WTC11 (cell line): Measurements from ENCODE around the gene AXDND1. TPM values are rescaled to one million over a fixed set of nuclear protein-coding genes. Genes with fewer than 3 reads are reported as not detected.

ENCODE experiments used
- ATF2 ChIP-seq: sonication (generic); formaldehyde crosslinking; IDR thresholded peaks from 2 replicates; pipeline ENCODE4 v1.8.1; 2022; ENCODE audit warnings: low read depth, missing genetic modification reagents, borderline replicate concordance
- CDX4 ChIP-seq: fragments of 250-450 bp; sonication (Bioruptor Pico); IDR thresholded peaks from 2 replicates; pipeline ENCODE4 v1.9.0; 2021; ENCODE audit warnings: moderate library complexity, mild to moderate bottlenecking, inconsistent platforms, borderline replicate concordance
- ELF4 ChIP-seq: sonication (generic); formaldehyde crosslinking; IDR thresholded peaks from 2 replicates; pipeline ENCODE4 v1.8.1; 2022; ENCODE audit warnings: low read depth, mild to moderate bottlenecking, moderate library complexity, missing genetic modification reagents
- MLX ChIP-seq: sonication (generic); formaldehyde crosslinking; IDR thresholded peaks from 2 replicates; pipeline ENCODE4 v1.8.1; 2023; ENCODE audit warnings: mild to moderate bottlenecking, missing genetic modification reagents, moderate library complexity
- NFATC4 ChIP-seq: fragments of 250-450 bp; sonication (Bioruptor Pico); IDR thresholded peaks from 2 replicates; pipeline ENCODE4 v1.9.0; 2021; ENCODE audit warnings: mild to moderate bottlenecking
- PRDM15 ChIP-seq: sonication (generic); formaldehyde crosslinking; IDR thresholded peaks from 2 replicates; pipeline ENCODE4 v1.8.0; 2022; ENCODE audit warnings: missing genetic modification reagents
- PRRX2 ChIP-seq: fragments of 250-450 bp; sonication (Bioruptor Pico); IDR thresholded peaks from 2 replicates; pipeline ENCODE4 v1.8.0; 2021; ENCODE audit warnings: mild to moderate bottlenecking
- SMAD3 ChIP-seq: sonication (generic); formaldehyde crosslinking; IDR thresholded peaks from 2 replicates; pipeline ENCODE4 v1.8.0; 2022; ENCODE audit warnings: missing genetic modification reagents, mild to moderate bottlenecking, borderline replicate concordance
- SMAD4 ChIP-seq: sonication (generic); formaldehyde crosslinking; IDR thresholded peaks from 2 replicates; pipeline ENCODE4 v1.8.0; 2022; ENCODE audit warnings: mild to moderate bottlenecking, missing genetic modification reagents
- SOX15 ChIP-seq: fragments of 250-450 bp; sonication (Bioruptor Pico); IDR thresholded peaks from 2 replicates; pipeline ENCODE4 v1.9.0; 2021; ENCODE audit warnings: mild to moderate bottlenecking
- ZNF138 ChIP-seq: sonication (generic); formaldehyde crosslinking; conservative IDR thresholded peaks from 2 replicates; pipeline ENCODE4 v1.8.1; 2022; ENCODE audit warnings: mild to moderate bottlenecking, moderate library complexity, missing genetic modification reagents
- ZNF263 ChIP-seq: sonication (generic); formaldehyde crosslinking; IDR thresholded peaks from 2 replicates; pipeline ENCODE4 v1.8.1; 2022; ENCODE audit warnings: low read depth, mild to moderate bottlenecking, moderate library complexity, missing genetic modification reagents
- ZNF671 ChIP-seq: fragments of 250-450 bp; sonication (Bioruptor Pico); IDR thresholded peaks from 2 replicates; pipeline ENCODE4 v1.8.0; 2021; ENCODE audit warnings: mild to moderate bottlenecking
- total RNA-seq: library from RNA; stranded (reverse); gene quantifications from 3 replicates; pipeline ENCODE4 v1.2.3, GENCODE V29; 2021
- TF ChIP-seq, protein P1 (sequence below): fragments of 250-450 bp; sonication (Bioruptor Pico); IDR thresholded peaks from 2 replicates; pipeline ENCODE4 v1.8.0; 2021; ENCODE audit warnings: mild to moderate bottlenecking
- TF ChIP-seq, protein P2 (sequence below): sonication (generic); formaldehyde crosslinking; IDR thresholded peaks from 2 replicates; pipeline ENCODE4 v1.8.0; 2023; ENCODE audit warnings: missing genetic modification reagents
- TF ChIP-seq, protein P3 (sequence below): sonication (generic); formaldehyde crosslinking; conservative IDR thresholded peaks from 2 replicates; pipeline ENCODE4 v1.8.1; 2023; ENCODE audit warnings: mild to moderate bottlenecking, low read depth, missing genetic modification reagents, moderate library complexity
- TF ChIP-seq, protein P4 (sequence below): sonication (generic); formaldehyde crosslinking; conservative IDR thresholded peaks from 2 replicates; pipeline ENCODE4 v1.8.1; 2022; ENCODE audit warnings: mild to moderate bottlenecking, missing genetic modification reagents
- TF ChIP-seq, protein P5 (sequence below): fragments of 250-450 bp; sonication (Bioruptor Pico); IDR thresholded peaks from 2 replicates; pipeline ENCODE4 v1.9.0; 2021; ENCODE audit warnings: mild to moderate bottlenecking, borderline replicate concordance

AXDND1 gene
- total RNA-seq, 1 experiment from 2014 or later: not detected

GRCh38 chr1:179586107-179586823, 220.5 kb downstream of the AXDND1 start (continued):
- TF ChIP-seq ELF4 (CRISPR knock-in tag): no peak
- no peak for TF ChIP-seq ATF2 (CRISPR knock-in tag)
- TF ChIP-seq, protein P1, sequence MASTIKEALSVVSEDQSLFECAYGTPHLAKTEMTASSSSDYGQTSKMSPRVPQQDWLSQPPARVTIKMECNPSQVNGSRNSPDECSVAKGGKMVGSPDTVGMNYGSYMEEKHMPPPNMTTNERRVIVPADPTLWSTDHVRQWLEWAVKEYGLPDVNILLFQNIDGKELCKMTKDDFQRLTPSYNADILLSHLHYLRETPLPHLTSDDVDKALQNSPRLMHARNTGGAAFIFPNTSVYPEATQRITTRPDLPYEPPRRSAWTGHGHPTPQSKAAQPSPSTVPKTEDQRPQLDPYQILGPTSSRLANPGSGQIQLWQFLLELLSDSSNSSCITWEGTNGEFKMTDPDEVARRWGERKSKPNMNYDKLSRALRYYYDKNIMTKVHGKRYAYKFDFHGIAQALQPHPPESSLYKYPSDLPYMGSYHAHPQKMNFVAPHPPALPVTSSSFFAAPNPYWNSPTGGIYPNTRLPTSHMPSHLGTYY (CRISPR knock-in tag): no peak
- TF ChIP-seq ZNF263 (CRISPR knock-in tag): no peak
- TF ChIP-seq, protein P2, sequence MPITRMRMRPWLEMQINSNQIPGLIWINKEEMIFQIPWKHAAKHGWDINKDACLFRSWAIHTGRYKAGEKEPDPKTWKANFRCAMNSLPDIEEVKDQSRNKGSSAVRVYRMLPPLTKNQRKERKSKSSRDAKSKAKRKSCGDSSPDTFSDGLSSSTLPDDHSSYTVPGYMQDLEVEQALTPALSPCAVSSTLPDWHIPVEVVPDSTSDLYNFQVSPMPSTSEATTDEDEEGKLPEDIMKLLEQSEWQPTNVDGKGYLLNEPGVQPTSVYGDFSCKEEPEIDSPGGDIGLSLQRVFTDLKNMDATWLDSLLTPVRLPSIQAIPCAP (CRISPR knock-in tag): no peak
- TF ChIP-seq SMAD3: no peak
- TF ChIP-seq PRRX2 (CRISPR knock-in tag): no peak
- no peak for TF ChIP-seq MLX (CRISPR knock-in tag)
- TF ChIP-seq SMAD4 (CRISPR knock-in tag): no peak
- TF ChIP-seq ZNF138 (CRISPR knock-in tag): no peak
- no peak for TF ChIP-seq ZNF671 (CRISPR knock-in tag)
- TF ChIP-seq CDX4 (CRISPR knock-in tag): no peak
- TF ChIP-seq, protein P3, sequence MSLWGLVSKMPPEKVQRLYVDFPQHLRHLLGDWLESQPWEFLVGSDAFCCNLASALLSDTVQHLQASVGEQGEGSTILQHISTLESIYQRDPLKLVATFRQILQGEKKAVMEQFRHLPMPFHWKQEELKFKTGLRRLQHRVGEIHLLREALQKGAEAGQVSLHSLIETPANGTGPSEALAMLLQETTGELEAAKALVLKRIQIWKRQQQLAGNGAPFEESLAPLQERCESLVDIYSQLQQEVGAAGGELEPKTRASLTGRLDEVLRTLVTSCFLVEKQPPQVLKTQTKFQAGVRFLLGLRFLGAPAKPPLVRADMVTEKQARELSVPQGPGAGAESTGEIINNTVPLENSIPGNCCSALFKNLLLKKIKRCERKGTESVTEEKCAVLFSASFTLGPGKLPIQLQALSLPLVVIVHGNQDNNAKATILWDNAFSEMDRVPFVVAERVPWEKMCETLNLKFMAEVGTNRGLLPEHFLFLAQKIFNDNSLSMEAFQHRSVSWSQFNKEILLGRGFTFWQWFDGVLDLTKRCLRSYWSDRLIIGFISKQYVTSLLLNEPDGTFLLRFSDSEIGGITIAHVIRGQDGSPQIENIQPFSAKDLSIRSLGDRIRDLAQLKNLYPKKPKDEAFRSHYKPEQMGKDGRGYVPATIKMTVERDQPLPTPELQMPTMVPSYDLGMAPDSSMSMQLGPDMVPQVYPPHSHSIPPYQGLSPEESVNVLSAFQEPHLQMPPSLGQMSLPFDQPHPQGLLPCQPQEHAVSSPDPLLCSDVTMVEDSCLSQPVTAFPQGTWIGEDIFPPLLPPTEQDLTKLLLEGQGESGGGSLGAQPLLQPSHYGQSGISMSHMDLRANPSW (CRISPR knock-in tag): no peak
- TF ChIP-seq PRDM15 (CRISPR knock-in tag): no peak
- TF ChIP-seq SOX15: no peak
- no peak for TF ChIP-seq NFATC4 (CRISPR knock-in tag)
- TF ChIP-seq, protein P4, sequence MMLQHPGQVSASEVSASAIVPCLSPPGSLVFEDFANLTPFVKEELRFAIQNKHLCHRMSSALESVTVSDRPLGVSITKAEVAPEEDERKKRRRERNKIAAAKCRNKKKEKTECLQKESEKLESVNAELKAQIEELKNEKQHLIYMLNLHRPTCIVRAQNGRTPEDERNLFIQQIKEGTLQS (CRISPR knock-in tag): no peak
- TF ChIP-seq, protein P5, sequence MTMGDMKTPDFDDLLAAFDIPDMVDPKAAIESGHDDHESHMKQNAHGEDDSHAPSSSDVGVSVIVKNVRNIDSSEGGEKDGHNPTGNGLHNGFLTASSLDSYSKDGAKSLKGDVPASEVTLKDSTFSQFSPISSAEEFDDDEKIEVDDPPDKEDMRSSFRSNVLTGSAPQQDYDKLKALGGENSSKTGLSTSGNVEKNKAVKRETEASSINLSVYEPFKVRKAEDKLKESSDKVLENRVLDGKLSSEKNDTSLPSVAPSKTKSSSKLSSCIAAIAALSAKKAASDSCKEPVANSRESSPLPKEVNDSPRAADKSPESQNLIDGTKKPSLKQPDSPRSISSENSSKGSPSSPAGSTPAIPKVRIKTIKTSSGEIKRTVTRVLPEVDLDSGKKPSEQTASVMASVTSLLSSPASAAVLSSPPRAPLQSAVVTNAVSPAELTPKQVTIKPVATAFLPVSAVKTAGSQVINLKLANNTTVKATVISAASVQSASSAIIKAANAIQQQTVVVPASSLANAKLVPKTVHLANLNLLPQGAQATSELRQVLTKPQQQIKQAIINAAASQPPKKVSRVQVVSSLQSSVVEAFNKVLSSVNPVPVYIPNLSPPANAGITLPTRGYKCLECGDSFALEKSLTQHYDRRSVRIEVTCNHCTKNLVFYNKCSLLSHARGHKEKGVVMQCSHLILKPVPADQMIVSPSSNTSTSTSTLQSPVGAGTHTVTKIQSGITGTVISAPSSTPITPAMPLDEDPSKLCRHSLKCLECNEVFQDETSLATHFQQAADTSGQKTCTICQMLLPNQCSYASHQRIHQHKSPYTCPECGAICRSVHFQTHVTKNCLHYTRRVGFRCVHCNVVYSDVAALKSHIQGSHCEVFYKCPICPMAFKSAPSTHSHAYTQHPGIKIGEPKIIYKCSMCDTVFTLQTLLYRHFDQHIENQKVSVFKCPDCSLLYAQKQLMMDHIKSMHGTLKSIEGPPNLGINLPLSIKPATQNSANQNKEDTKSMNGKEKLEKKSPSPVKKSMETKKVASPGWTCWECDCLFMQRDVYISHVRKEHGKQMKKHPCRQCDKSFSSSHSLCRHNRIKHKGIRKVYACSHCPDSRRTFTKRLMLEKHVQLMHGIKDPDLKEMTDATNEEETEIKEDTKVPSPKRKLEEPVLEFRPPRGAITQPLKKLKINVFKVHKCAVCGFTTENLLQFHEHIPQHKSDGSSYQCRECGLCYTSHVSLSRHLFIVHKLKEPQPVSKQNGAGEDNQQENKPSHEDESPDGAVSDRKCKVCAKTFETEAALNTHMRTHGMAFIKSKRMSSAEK (CRISPR knock-in tag): no peak
